Fibroblast of skin of left quadriceps (primary cell): ENCODE data around the gene PIP5K1C.

Experiments
- DNase-seq, 2 experiments: peaks; one replicate each; pipeline ENCODE4 v3.0.0-alpha.2; 2013; ENCODE audit warnings: low read depth in 2 of 2

The PIP5K1C gene

GRCh38 chr19:3700242-3701032 lies at the start of gene PIP5K1C:
Gene PIP5K1C (minus strand): TSS chr19:3700468. CDS start chr19:3700390, 78 bp downstream.
- DNase-seq: peak; percentile 56

- DNase-seq: no peak
These were observed 48.7 kb upstream of the PIP5K1C start for GRCh38 chr19:3748965-3749364.

GRCh38 chr19:3746371-3747056 lies 46.2 kb upstream of the PIP5K1C start:
- DNase-seq: no peak

- DNase-seq: no peak
These were observed 45.2 kb upstream of the PIP5K1C start for GRCh38 chr19:3745363-3746045.

- no peak for DNase-seq
These were observed 43.2 kb upstream of the PIP5K1C start for GRCh38 chr19:3743486-3743885.

- no peak for DNase-seq
These were observed 40.2 kb upstream of the PIP5K1C start for GRCh38 chr19:3740431-3740830.

GRCh38 chr19:3738477-3739220 lies 38.4 kb upstream of the PIP5K1C start:
- DNase-seq: no peak

GRCh38 chr19:3737487-3738205 lies 37.4 kb upstream of the PIP5K1C start:
- no peak for DNase-seq

- DNase-seq: no peak
These were observed 35.9 kb upstream of the PIP5K1C start for GRCh38 chr19:3736106-3736724.

- no peak for DNase-seq
These were observed 34.0 kb upstream of the PIP5K1C start for GRCh38 chr19:3734310-3734600.

- DNase-seq: no peak
These were observed 33.5 kb upstream of the PIP5K1C start for GRCh38 chr19:3733549-3734309.

GRCh38 chr19:3732108-3732507 lies 31.8 kb upstream of the PIP5K1C start:
- no peak for DNase-seq

- DNase-seq: no peak
These were observed 30.2 kb upstream of the PIP5K1C start for GRCh38 chr19:3730457-3730958.

- DNase-seq: no peak
These were observed 25.5 kb upstream of the PIP5K1C start for GRCh38 chr19:3725640-3726310.

GRCh38 chr19:3725121-3725520 lies 24.9 kb upstream of the PIP5K1C start:
- DNase-seq: no peak

GRCh38 chr19:3723883-3724282 lies 23.6 kb upstream of the PIP5K1C start:
- DNase-seq: no peak

GRCh38 chr19:3723110-3723488 lies 22.8 kb upstream of the PIP5K1C start:
- no peak for DNase-seq

- DNase-seq: no peak
These were observed 22.3 kb upstream of the PIP5K1C start for GRCh38 chr19:3722443-3723109.

- no peak for DNase-seq
These were observed 21.7 kb upstream of the PIP5K1C start for GRCh38 chr19:3721887-3722442.
